GM12878 (cell line): Measurements from ENCODE around the gene TOX2. TPM values are rescaled to one million over a fixed set of nuclear protein-coding genes. Genes with fewer than 3 reads are reported as not detected.

Experiments
- ATAC-seq: fragments of 200-7000 bp; cut with Tn5 transposase; 3 replicates; pipeline ENCODE4 v1.9.1; 2020; ENCODE audit warnings: mild to moderate bottlenecking, moderate library complexity
- BruUV-seq: library from RNA; stranded (reverse); fragments of 400-500 nt; replicated peaks from 2 replicates; lab custom pipeline; 2021; lab: Mats Ljungman, UMichigan
- CTCF ChIA-PET: fragments of 300-600 bp; sonication (Branson Sonifier 250); formaldehyde crosslinking; extraction: SDS; loops from one replicate; lab custom pipeline; 2021; ENCODE audit warnings: inconsistent platforms; lab: Yijun Ruan, JAX
- POLR2A ChIA-PET: fragments of 350-600 bp; formaldehyde crosslinking; extraction: SDS; loops from one replicate; lab custom pipeline; 2021; ENCODE audit warnings: inconsistent platforms; lab: Charles Lee
- RAD21 ChIA-PET: fragments of 300-600 bp; sonication (Branson Sonifier 250); formaldehyde crosslinking; loops from one replicate; lab custom pipeline; 2023; ENCODE audit warnings: antibody characterized with exemption; ENCODE audit not compliant: unreplicated experiment; lab: Charles Lee
- SMC1A ChIA-PET: fragments of 300-600 bp; sonication (Branson Sonifier 250); formaldehyde crosslinking; loops from one replicate; lab custom pipeline; 2023; ENCODE audit not compliant: unreplicated experiment, uncharacterized antibody; lab: Charles Lee
- DNase-seq: peaks from one replicate; pipeline ENCODE4 v3.0.0-alpha.2; 2011; ENCODE audit warnings: low read depth, low spot score
- FAIRE-seq: peaks from 3 replicates; lab custom pipeline; 2011; peaks lifted over from hg19 to GRCh38; lab: Jason Lieb, UNC
- H2AFZ ChIP-seq: 2 replicates; pipeline ENCODE4 v1.6.0; 2011; ENCODE audit warnings: low read depth, low read length, control low read depth; ENCODE audit not compliant: control insufficient read depth
- H3K27ac ChIP-seq: 2 replicates; pipeline ENCODE4 v1.5.1; 2011; ENCODE audit warnings: control low read depth; ENCODE audit not compliant: control insufficient read depth, insufficient read depth
- H3K27me3 ChIP-seq, 2 experiments: replicated peaks in 1 of 2; 2 replicates each; pipeline versions ENCODE4 v1.6.0 to v1.6.1; 2011; ENCODE audit warnings: low read length in 1 of 2; ENCODE audit not compliant: control insufficient read depth in 2 of 2, insufficient read depth in 2 of 2
- H3K36me3 ChIP-seq, 2 experiments: 2 replicates each; pipeline ENCODE4 v1.5.1; 2011; ENCODE audit warnings: low read length in 1 of 2; ENCODE audit not compliant: control insufficient read depth in 2 of 2, insufficient read depth in 2 of 2
- H3K4me1 ChIP-seq: 2 replicates; pipeline ENCODE4 v1.6.1; 2011; ENCODE audit warnings: mild to moderate bottlenecking, low read length, moderate library complexity, mixed read lengths; ENCODE audit not compliant: control insufficient read depth, insufficient read depth
- H3K4me2 ChIP-seq: 2 replicates; pipeline ENCODE4 v1.6.0; 2011; ENCODE audit warnings: control low read depth; ENCODE audit not compliant: control insufficient read depth, insufficient read depth
- H3K4me3 ChIP-seq: fragments of 200-600 bp; sonication (generic); 2 replicates; pipeline ENCODE4 v1.5.1; 2016
- H3K79me2 ChIP-seq: 2 replicates; pipeline ENCODE4 v1.6.0; 2011; ENCODE audit warnings: low read length; ENCODE audit not compliant: control insufficient read depth, insufficient read depth
- H3K9ac ChIP-seq: 2 replicates; pipeline ENCODE4 v1.8.0; 2011; ENCODE audit warnings: low read length, control low read depth, mixed read lengths; ENCODE audit not compliant: control insufficient read depth, insufficient read depth
- H3K9me3 ChIP-seq: replicated peaks from 3 replicates; pipeline ENCODE4 v1.5.1; 2011; ENCODE audit warnings: mild to moderate bottlenecking, low read length; ENCODE audit not compliant: control insufficient read depth, insufficient read depth
- H4K20me1 ChIP-seq: 2 replicates; pipeline ENCODE4 v1.6.0; 2011; ENCODE audit not compliant: control insufficient read depth, insufficient read depth
- BACH1 ChIP-seq: fragments of 450-650 bp; IDR thresholded peaks from 2 replicates; pipeline ENCODE4 v1.6.1; 2017; ENCODE audit warnings: mild to moderate bottlenecking, borderline replicate concordance
- BRCA1 ChIP-seq: IDR thresholded peaks from 2 replicates; pipeline ENCODE4 v1.6.1; 2011; ENCODE audit warnings: low read depth, low read length, improper control_type of control experiment
- CREM ChIP-seq: IDR thresholded peaks from 2 replicates; pipeline ENCODE4 v1.6.1; 2014; ENCODE audit warnings: antibody characterized with exemption, low read depth
- E2F4 ChIP-seq: IDR thresholded peaks from 2 replicates; pipeline ENCODE4 v1.6.1; 2012; ENCODE audit warnings: low read depth, low read length, improper control_type of control experiment
- GABPA ChIP-seq: IDR thresholded peaks from 2 replicates; pipeline ENCODE4 v1.6.1; 2014; ENCODE audit warnings: antibody characterized with exemption, low read depth, mild to moderate bottlenecking, inconsistent platforms
- HDAC2 ChIP-seq: fragments of 200-600 bp; sonication (generic); IDR thresholded peaks from 2 replicates; pipeline ENCODE4 v1.6.1; 2017
- HDAC6 ChIP-seq: fragments of 200-600 bp; sonication (generic); IDR thresholded peaks from one replicate; pipeline ENCODE4 v1.8.0; 2017; ENCODE audit warnings: antibody characterized with exemption; ENCODE audit not compliant: unreplicated experiment
- IKZF1 ChIP-seq: fragments of 450-650 bp; conservative IDR thresholded peaks from 2 replicates; pipeline ENCODE4 v1.6.1; 2017; ENCODE audit warnings: antibody characterized with exemption, mild to moderate bottlenecking
- IRF3 ChIP-seq: fragments of 450-650 bp; IDR thresholded peaks from 2 replicates; pipeline ENCODE4 v1.6.1; 2014; ENCODE audit warnings: mild to moderate bottlenecking
- LARP7 ChIP-seq: fragments of 450-650 bp; IDR thresholded peaks from 2 replicates; pipeline ENCODE4 v1.6.1; 2017; ENCODE audit warnings: mild to moderate bottlenecking
- RAD21 ChIP-seq: IDR thresholded peaks from 2 replicates; pipeline ENCODE4 v1.6.1; 2011; ENCODE audit warnings: mild to moderate bottlenecking, low read depth, low read length, moderate library complexity; ENCODE audit not compliant: insufficient read depth
- STAT1 ChIP-seq: fragments of 450-650 bp; conservative IDR thresholded peaks from 2 replicates; pipeline ENCODE4 v1.6.1; 2014; ENCODE audit warnings: antibody characterized with exemption, mild to moderate bottlenecking
- TARDBP ChIP-seq: IDR thresholded peaks from 2 replicates; pipeline ENCODE4 v1.6.1; 2016; ENCODE audit warnings: borderline replicate concordance
- TCF12 ChIP-seq: IDR thresholded peaks from 2 replicates; pipeline ENCODE4 v1.6.1; 2011; ENCODE audit warnings: low read depth, mild to moderate bottlenecking, low read length
- ZNF207 ChIP-seq: fragments of 450-650 bp; IDR thresholded peaks from 2 replicates; pipeline ENCODE4 v1.6.1; 2014; ENCODE audit warnings: antibody characterized with exemption, mild to moderate bottlenecking, borderline replicate concordance
- ZNF384 ChIP-seq: IDR thresholded peaks from 2 replicates; pipeline ENCODE4 v1.6.1; 2012; ENCODE audit warnings: low read depth, mild to moderate bottlenecking, low read length, improper control_type of control experiment, borderline replicate concordance
- WGBS: methylation state at CpG from one replicate; pipeline ENCODE4 v1.1.6; 2016; ENCODE audit warnings: low lambda C conversion rate; ENCODE audit not compliant: insufficient replicate concordance, insufficient coverage; ENCODE audit errors: missing lambda C conversion rate; 5-methylcytosine and 5-hydroxymethylcytosine counted together
- in situ Hi-C: fragments of 300-500 bp; cut with MboI; formaldehyde crosslinking; loops from 9 replicates; pipeline ENCODE4 v1.14.3; 2018; ENCODE audit warnings: mixed read lengths
- intact Hi-C: fragments of 100-400 bp; cut with micrococcal nuclease; formaldehyde crosslinking; loops from one replicate; pipeline ENCODE4 v1.14.2; 2022; ENCODE audit not compliant: unreplicated experiment
- polyA plus RNA-seq, 11 experiments: library from polyadenylated mRNA; depleted of rRNA in 4 of 11; unstranded in 6 of 11; stranded (reverse) in 5 of 11; fragments of >200 nt; fragmentation: Nextera tagmentation in 4 of 11; fragmentation: Illumina TruSeq in 1 of 11; extraction: Ambion mirVana in 4 of 11; extraction: Trizol in 1 of 11; gene quantifications; 1 replicate in 1 of 11; 2 replicates in 10 of 11; pipeline versions ENCODE4 v1.2.1 to v1.2.3, GENCODE V29; 2011 to 2016; ENCODE audit warnings: inconsistent platforms in 2 of 11, missing spikeins in 2 of 11, low read depth in 1 of 11
- total RNA-seq, 4 experiments: library from RNA; depleted of rRNA in 3 of 4; stranded (reverse); fragments of >200 nt in 3 of 4; fragmentation: Illumina TruSeq in 1 of 4; extraction: Trizol in 1 of 4; gene quantifications; 2 replicates each; pipeline versions ENCODE4 v1.2.1 to v1.2.3, GENCODE V29; 2013 to 2021

The TOX2 gene
- total and polyA plus RNA-seq, 10 of the 15 experiments (the other 5 are each of a cell fraction or from before 2014, with no cell fraction given), result 2.6 to 40.5 (median 7.9) TPM

- TF ChIP-seq TCF12 (no peak), BACH1 (no peak), GABPA (no peak), ZNF384 (no peak), IKZF1 (no peak), CREM (no peak), RAD21 (no peak), LARP7 (no peak), STAT1 (no peak)
- Histone ChIP-seq H3K36me3 (no peaks in the 10 kb centered on the region), H4K20me1 (no peaks in the 10 kb centered on the region), H2AFZ (no peak overlapping the region), H3K27ac (no peak overlapping the region), H3K4me3 (no peak overlapping the region), H3K4me2 (no peak overlapping the region), H3K9me3 (no peaks in the 10 kb centered on the region; the same call in 2 of the 3 replicates), H3K4me1 (peaks cover 33% of the 10 kb centered on the region), H3K9ac (no peak overlapping the region), H3K79me2 (no peaks in the 10 kb centered on the region), H3K27me3 (no peaks in the 10 kb centered on the region)
- no peak for DNase-seq
- ChIA-PET POLR2A (interaction anchor here (1.5 kb wide), 1 partner anchor 17 kb away, joined by 3 read pairs; no protein-coding TSS in a partner anchor), SMC1A (interaction anchor here (0.5 to 2.2 kb wide), 11 partner anchors 11 to 231 kb away, joined by 3 to 9 read pairs (median 3); no protein-coding TSS in a partner anchor), CTCF (interaction anchor here (1.2 kb wide), 1 partner anchor 208 kb away, joined by 4 read pairs; no protein-coding TSS in a partner anchor), RAD21 (interaction anchor here (0.7 to 1.3 kb wide), 2 partner anchors 17 to 121 kb away, joined by 3 to 5 read pairs; no protein-coding TSS in a partner anchor)
- ATAC-seq, result no peak
- intact Hi-C loops, result no loop called here
- FAIRE-seq, result no peak
- 95% methylated on average over 4 of the region's 4 CpGs for WGBS
- in situ Hi-C loops, result no loop called here
- BruUV-seq, result no TSS peak
Measured at GRCh38 chr20:43959920-43960227, 45.2 kb downstream of the TOX2 start.

GRCh38 chr20:43960231-43960630, 45.6 kb downstream of the TOX2 start:
- SMC1A ChIA-PET, result interaction anchor here (0.6 to 2.2 kb wide), 9 partner anchors 11 to 232 kb away, joined by 3 to 9 read pairs (median 3); no protein-coding TSS in a partner anchor
- H3K27ac ChIP-seq, result no peak overlapping the region
- WGBS, result 97% methylated on average over 2 of the region's 2 CpGs
- TF ChIP-seq HDAC2 (no peak), E2F4 (no peak), HDAC6 (no peak), TARDBP (no peak), IRF3 (no peak), ZNF207 (no peak), IKZF1 (no peak), BRCA1 (no peak)
- H4K20me1 ChIP-seq, result no peaks in the 10 kb centered on the region
- CTCF ChIA-PET, result interaction anchor here (1.2 kb wide), 1 partner anchor 209 kb away, joined by 4 read pairs; no protein-coding TSS in a partner anchor
- H3K9ac ChIP-seq, result no peak overlapping the region
- no peaks in the 10 kb centered on the region for H3K36me3 ChIP-seq
- H3K79me2 ChIP-seq, result no peaks in the 10 kb centered on the region
- H3K4me2 ChIP-seq, result no peak overlapping the region
- no TSS peak for BruUV-seq
- H3K27me3 ChIP-seq, result no peaks in the 10 kb centered on the region
- H3K4me1 ChIP-seq, result peaks cover 30% of the 10 kb centered on the region
- no peaks in the 10 kb centered on the region; the same call in 2 of the 3 replicates for H3K9me3 ChIP-seq
- POLR2A ChIA-PET, result interaction anchor here (1.5 kb wide), 1 partner anchor 17 kb away, joined by 3 read pairs; no protein-coding TSS in a partner anchor
- RAD21 ChIA-PET, result no interaction called here
- ATAC-seq (no peak), DNase-seq (no peak), FAIRE-seq (no peak)
- no peak overlapping the region for H2AFZ ChIP-seq
- no peak overlapping the region for H3K4me3 ChIP-seq
- intact Hi-C loops (no loop called here), in situ Hi-C loops (no loop called here)
